ENCODE data around the gene MYBPH.

GRCh38 chr1:203199481-203199815 is 23.8 kb upstream of the MYBPH start:
- TF ChIP-seq CTCF (conservative IDR thresholded peaks at IDR 0.05; ENCODE audit: low read length) (no peak), EZH2phosphoT487 (IDR thresholded peaks at IDR 0.05; ENCODE audit: borderline replicate concordance, low read depth, low read length) (no peak)
